Karpas-422 (cell line): ENCODE measurements around the gene RNF150. TPM values are rescaled to one million over a fixed set of nuclear protein-coding genes. Genes with fewer than 3 reads are reported as not detected.

Experiments
- DNase-seq: peaks from one replicate; pipeline ENCODE4 v3.0.0-alpha.2; 2015
- H2AFZ ChIP-seq: fragments of 200-600 bp; sonication (generic); 2 replicates; pipeline ENCODE4 v1.6.1; 2014; ENCODE audit warnings: antibody characterized with exemption, low read length, mixed read lengths
- H3K27ac ChIP-seq: fragments of 200-600 bp; sonication (generic); 2 replicates; pipeline ENCODE4 v1.5.1; 2014; ENCODE audit warnings: mild to moderate bottlenecking, low read length, moderate library complexity
- H3K27me3 ChIP-seq: fragments of 200-600 bp; sonication (generic); 2 replicates; pipeline ENCODE4 v1.6.1; 2014; ENCODE audit warnings: low read length, mixed read lengths
- H3K36me3 ChIP-seq: fragments of 200-600 bp; sonication (generic); 2 replicates; pipeline ENCODE4 v1.6.1; 2014; ENCODE audit warnings: low read length, mixed read lengths; ENCODE audit not compliant: insufficient read depth
- H3K4me1 ChIP-seq: fragments of 200-600 bp; sonication (generic); 2 replicates; pipeline ENCODE4 v1.6.1; 2014; ENCODE audit warnings: mild to moderate bottlenecking, low read length, mixed read lengths
- H3K4me2 ChIP-seq: fragments of 200-600 bp; sonication (generic); 2 replicates; pipeline ENCODE4 v1.6.1; 2014; ENCODE audit warnings: low read length, low read depth, mild to moderate bottlenecking; ENCODE audit not compliant: poor library complexity, severe bottlenecking
- H3K4me3 ChIP-seq: fragments of 200-600 bp; sonication (generic); 2 replicates; pipeline ENCODE4 v1.5.1; 2014; ENCODE audit warnings: mild to moderate bottlenecking, antibody characterized with exemption, low read length, mixed read lengths
- H3K79me2 ChIP-seq: fragments of 200-600 bp; sonication (generic); 2 replicates; pipeline ENCODE4 v1.6.1; 2014; ENCODE audit warnings: mild to moderate bottlenecking, low read length, mixed read lengths
- H3K9ac ChIP-seq: fragments of 200-600 bp; sonication (generic); 2 replicates; pipeline ENCODE4 v1.6.0; 2014; ENCODE audit warnings: low read length
- H3K9me2 ChIP-seq: fragments of 200-600 bp; sonication (generic), shearing (Covaris generic); replicated peaks from 2 replicates; pipeline ENCODE4 v1.6.0; 2014; ENCODE audit warnings: mild to moderate bottlenecking, low read length, moderate library complexity; ENCODE audit not compliant: insufficient read depth
- H3K9me3 ChIP-seq: fragments of 300-700, 200-600 bp; sonication (generic); 2 replicates; pipeline ENCODE4 v1.6.1; 2014; ENCODE audit warnings: low read length, mixed read lengths
- H4K20me1 ChIP-seq: fragments of 200-600 bp; sonication (generic); 2 replicates; pipeline ENCODE4 v1.6.1; 2014; ENCODE audit warnings: mild to moderate bottlenecking, antibody characterized with exemption, low read length, low read depth; ENCODE audit not compliant: insufficient read depth
- total RNA-seq: library from RNA; depleted of rRNA; stranded (reverse); fragments of >200 nt; shearing (Covaris generic); gene quantifications from 2 replicates; pipeline ENCODE4 v1.2.3, GENCODE V29; 2014; ENCODE audit warnings: low replicate concordance

RNF150 gene
- total RNA-seq, 1 experiment from 2014 or later = not detected

- no peaks in the 10 kb centered on the region for H3K9me2 ChIP-seq
- no peaks in the 10 kb centered on the region for H3K27me3 ChIP-seq
- H3K27ac ChIP-seq = no peak overlapping the region
- no peak overlapping the region for H3K4me3 ChIP-seq
- DNase-seq = no peak
- no peaks in the 10 kb centered on the region for H3K9me3 ChIP-seq
- H2AFZ ChIP-seq = no peak overlapping the region
- no peak overlapping the region for H3K9ac ChIP-seq
- no peaks in the 10 kb centered on the region for H4K20me1 ChIP-seq
- H3K79me2 ChIP-seq = no peaks in the 10 kb centered on the region
- H3K4me2 ChIP-seq = no peak overlapping the region
- H3K4me1 ChIP-seq = no peaks in the 10 kb centered on the region
- H3K36me3 ChIP-seq = no peaks in the 10 kb centered on the region
Measured at GRCh38 chr4:140969296-140969695, 164.0 kb downstream of the RNF150 start.

GRCh38 chr4:140968371-140968770, 164.9 kb downstream of the RNF150 start:
- no peaks in the 10 kb centered on the region for H3K9me2 ChIP-seq
- H3K27me3 ChIP-seq = no peaks in the 10 kb centered on the region
- H3K4me3 ChIP-seq = no peak overlapping the region
- H3K79me2 ChIP-seq = no peaks in the 10 kb centered on the region
- H2AFZ ChIP-seq = no peak overlapping the region
- no peak overlapping the region for H3K27ac ChIP-seq
- H3K9ac ChIP-seq = no peak overlapping the region
- H3K4me1 ChIP-seq = no peaks in the 10 kb centered on the region
- H3K4me2 ChIP-seq = no peak overlapping the region
- no peaks in the 10 kb centered on the region for H4K20me1 ChIP-seq
- no peaks in the 10 kb centered on the region for H3K36me3 ChIP-seq
- no peak for DNase-seq
- H3K9me3 ChIP-seq = no peaks in the 10 kb centered on the region

- Histone ChIP-seq H2AFZ (no peak overlapping the region), H4K20me1 (no peaks in the 10 kb centered on the region), H3K36me3 (no peaks in the 10 kb centered on the region), H3K9me2 (no peaks in the 10 kb centered on the region), H3K4me3 (no peak overlapping the region), H3K9me3 (no peaks in the 10 kb centered on the region), H3K27ac (no peak overlapping the region), H3K27me3 (no peaks in the 10 kb centered on the region), H3K4me2 (no peak overlapping the region), H3K79me2 (no peaks in the 10 kb centered on the region), H3K9ac (no peak overlapping the region), H3K4me1 (no peaks in the 10 kb centered on the region)
- DNase-seq = no peak
Measured at GRCh38 chr4:140963883-140964282, 169.4 kb downstream of the RNF150 start.

- Histone ChIP-seq H2AFZ (no peak overlapping the region), H3K36me3 (no peaks in the 10 kb centered on the region), H3K9me2 (no peaks in the 10 kb centered on the region), H3K79me2 (no peaks in the 10 kb centered on the region), H3K9me3 (no peaks in the 10 kb centered on the region), H3K9ac (no peak overlapping the region), H3K4me3 (no peak overlapping the region), H3K27ac (no peak overlapping the region), H4K20me1 (no peaks in the 10 kb centered on the region), H3K4me1 (no peaks in the 10 kb centered on the region), H3K4me2 (no peak overlapping the region), H3K27me3 (no peaks in the 10 kb centered on the region)
- no peak for DNase-seq
Measured at GRCh38 chr4:140955641-140956040, 177.6 kb downstream of the RNF150 start.

- Histone ChIP-seq H3K27me3 (no peaks in the 10 kb centered on the region), H3K79me2 (no peaks in the 10 kb centered on the region), H3K4me1 (no peaks in the 10 kb centered on the region), H3K4me3 (no peak overlapping the region), H3K9me2 (no peaks in the 10 kb centered on the region), H3K27ac (no peak overlapping the region), H2AFZ (no peak overlapping the region), H3K9me3 (no peaks in the 10 kb centered on the region), H3K4me2 (no peak overlapping the region), H3K9ac (no peak overlapping the region), H3K36me3 (no peaks in the 10 kb centered on the region), H4K20me1 (no peaks in the 10 kb centered on the region)
- no peak for DNase-seq
Measured at GRCh38 chr4:140952717-140953116, 180.6 kb downstream of the RNF150 start.

- DNase-seq = no peak
- no peak overlapping the region for H3K27ac ChIP-seq
- H3K79me2 ChIP-seq = no peaks in the 10 kb centered on the region
- H3K9me2 ChIP-seq = no peaks in the 10 kb centered on the region
- no peaks in the 10 kb centered on the region for H3K9me3 ChIP-seq
- H3K4me3 ChIP-seq = no peak overlapping the region
- no peak overlapping the region for H3K9ac ChIP-seq
- no peaks in the 10 kb centered on the region for H4K20me1 ChIP-seq
- H3K4me1 ChIP-seq = no peaks in the 10 kb centered on the region
- H3K4me2 ChIP-seq = no peak overlapping the region
- H3K36me3 ChIP-seq = no peaks in the 10 kb centered on the region
- H2AFZ ChIP-seq = no peak overlapping the region
- H3K27me3 ChIP-seq = no peaks in the 10 kb centered on the region
Measured at GRCh38 chr4:140947506-140947905, 185.8 kb downstream of the RNF150 start.

- H3K9me2 ChIP-seq = no peaks in the 10 kb centered on the region
- H3K79me2 ChIP-seq = no peaks in the 10 kb centered on the region
- no peaks in the 10 kb centered on the region for H3K27me3 ChIP-seq
- H3K9me3 ChIP-seq = no peaks in the 10 kb centered on the region
- H3K9ac ChIP-seq = no peak overlapping the region
- H4K20me1 ChIP-seq = no peaks in the 10 kb centered on the region
- no peaks in the 10 kb centered on the region for H3K36me3 ChIP-seq
- DNase-seq = no peak
- H3K4me1 ChIP-seq = no peaks in the 10 kb centered on the region
- H3K4me2 ChIP-seq = no peak overlapping the region
- no peak overlapping the region for H3K27ac ChIP-seq
- H3K4me3 ChIP-seq = no peak overlapping the region
- no peak overlapping the region for H2AFZ ChIP-seq
Measured at GRCh38 chr4:140945106-140945505, 188.2 kb downstream of the RNF150 start.

- H3K27ac ChIP-seq = no peak overlapping the region
- no peak overlapping the region for H3K4me3 ChIP-seq
- no peaks in the 10 kb centered on the region for H3K9me2 ChIP-seq
- no peak overlapping the region for H2AFZ ChIP-seq
- no peaks in the 10 kb centered on the region for H3K27me3 ChIP-seq
- H4K20me1 ChIP-seq = no peaks in the 10 kb centered on the region
- no peak overlapping the region for H3K9ac ChIP-seq
- no peak for DNase-seq
- H3K36me3 ChIP-seq = no peaks in the 10 kb centered on the region
- H3K9me3 ChIP-seq = no peaks in the 10 kb centered on the region
- H3K79me2 ChIP-seq = no peaks in the 10 kb centered on the region
- no peaks in the 10 kb centered on the region for H3K4me1 ChIP-seq
- H3K4me2 ChIP-seq = no peak overlapping the region
Measured at GRCh38 chr4:140944572-140944971, 188.7 kb downstream of the RNF150 start.

GRCh38 chr4:140944199-140944515, 189.1 kb downstream of the RNF150 start:
- no peak overlapping the region for H2AFZ ChIP-seq
- no peaks in the 10 kb centered on the region for H3K9me3 ChIP-seq
- no peaks in the 10 kb centered on the region for H4K20me1 ChIP-seq
- DNase-seq = no peak
- H3K4me3 ChIP-seq = no peak overlapping the region
- no peak overlapping the region for H3K4me2 ChIP-seq
- H3K9ac ChIP-seq = no peak overlapping the region
- no peaks in the 10 kb centered on the region for H3K79me2 ChIP-seq
- no peaks in the 10 kb centered on the region for H3K9me2 ChIP-seq
- H3K4me1 ChIP-seq = no peaks in the 10 kb centered on the region
- H3K27me3 ChIP-seq = no peaks in the 10 kb centered on the region
- no peaks in the 10 kb centered on the region for H3K36me3 ChIP-seq
- H3K27ac ChIP-seq = no peak overlapping the region
